H1 (cell line): Measurements from ENCODE around the gene WBP1. TPM values are rescaled to one million over a fixed set of nuclear protein-coding genes. Genes with fewer than 3 reads are reported as not detected.

ENCODE experiments used
- BRCA1 ChIP-seq: IDR thresholded peaks from 2 replicates; pipeline ENCODE4 v1.6.1; 2012; ENCODE audit warnings: low read depth, low read length, improper control_type of control experiment
- EZH2 ChIP-seq: fragments of 200-600 bp; sonication (generic); IDR thresholded peaks from 2 replicates; pipeline ENCODE4 v1.7.1; 2012; ENCODE audit warnings: low read depth, mild to moderate bottlenecking, moderate library complexity, low read length, inconsistent platforms; ENCODE audit not compliant: severe bottlenecking
- GABPA ChIP-seq: IDR thresholded peaks from 2 replicates; pipeline ENCODE4 v1.6.1; 2011; ENCODE audit warnings: mild to moderate bottlenecking, low read length, moderate library complexity, borderline replicate concordance; ENCODE audit not compliant: insufficient read depth
- KDM5A ChIP-seq: fragments of 200-600 bp; IDR thresholded peaks from 2 replicates; pipeline ENCODE4 v1.7.1; 2012; ENCODE audit warnings: mild to moderate bottlenecking, low read length, inconsistent platforms, mixed read lengths
- RXRA ChIP-seq: IDR thresholded peaks from 2 replicates; pipeline ENCODE4 v1.6.1; 2011; ENCODE audit warnings: low read depth, mild to moderate bottlenecking, low read length, moderate library complexity; ENCODE audit not compliant: insufficient read depth
- SAP30 ChIP-seq: fragments of 300-600 bp; sonication (generic); IDR thresholded peaks from 2 replicates; pipeline ENCODE4 v1.7.1; 2012; ENCODE audit warnings: low read length, moderate library complexity, mild to moderate bottlenecking, inconsistent platforms; ENCODE audit not compliant: insufficient read depth, insufficient replicate concordance
- SP1 ChIP-seq: IDR thresholded peaks from 2 replicates; pipeline ENCODE4 v1.6.1; 2011; ENCODE audit warnings: low read depth, low read length
- TAF7 ChIP-seq: optimal IDR thresholded peaks from 2 replicates; pipeline ENCODE3; 2011; ENCODE audit warnings: low read depth, mild to moderate bottlenecking, inconsistent platforms, low read length, moderate library complexity, borderline replicate concordance
- polyA plus RNA-seq, 7 experiments: library from polyadenylated mRNA; depleted of rRNA in 3 of 7; stranded (reverse) in 5 of 7; unstranded in 2 of 7; fragments of >200 nt in 5 of 7; fragments of 200-250 nt in 2 of 7; gene quantifications; 1 replicate in 5 of 7; 2 replicates in 1 of 7; 4 replicates in 1 of 7; pipeline versions ENCODE4 v1.2.1 to v1.2.3, GENCODE V29; 2011 to 2013; ENCODE audit warnings: missing spikeins in 2 of 7, mixed read lengths in 2 of 7
- total RNA-seq: library from RNA; stranded (reverse); fragmentation: NEBNext Ultra II Directional; extraction: Animal tissue kit (Norgen Biotek cat#: 25700); gene quantifications from 2 replicates; pipeline ENCODE4 v1.2.1, GENCODE V29; 2021
- TF ChIP-seq, protein P1 (sequence below): IDR thresholded peaks from 2 replicates; pipeline ENCODE4 v1.6.1; 2012; ENCODE audit warnings: inconsistent platforms

The WBP1 gene
- total and polyA plus RNA-seq, 2 of the 8 experiments (the other 6 are each of a cell fraction or from before 2014, with no cell fraction given) = 57.2 to 190 TPM

- TF ChIP-seq, protein P1, sequence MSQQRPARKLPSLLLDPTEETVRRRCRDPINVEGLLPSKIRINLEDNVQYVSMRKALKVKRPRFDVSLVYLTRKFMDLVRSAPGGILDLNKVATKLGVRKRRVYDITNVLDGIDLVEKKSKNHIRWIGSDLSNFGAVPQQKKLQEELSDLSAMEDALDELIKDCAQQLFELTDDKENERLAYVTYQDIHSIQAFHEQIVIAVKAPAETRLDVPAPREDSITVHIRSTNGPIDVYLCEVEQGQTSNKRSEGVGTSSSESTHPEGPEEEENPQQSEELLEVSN = peak; percentile 75
- TF ChIP-seq RXRA (no peak), KDM5A (no peak), GABPA (no peak), EZH2 (peak; percentile 1), BRCA1 (no peak), SP1 (no peak), TAF7 (no peak), SAP30 (no peak)
Measured at GRCh38 chr2:74497777-74498499, 39.7 kb downstream of the WBP1 start (continued).
